Peyer's patch (tissue), 4 donors: ENCODE results near the gene EPHA5.

ENCODE experiments used
- CTCF ChIP-seq, 6 experiments: fragments of 450-650 bp in 4 of 6; fragments of 200-600 bp in 2 of 6; sonication (generic) in 1 of 6; IDR thresholded peaks; one replicate each; pipeline ENCODE4 v1.5.1; 2017 to 2019; ENCODE audit warnings: antibody characterized with exemption in 6 of 6, mild to moderate bottlenecking in 3 of 6, moderate library complexity in 1 of 6
- POLR2A ChIP-seq, 2 donors: fragments of 450-650 bp; IDR thresholded peaks; one replicate each; pipeline ENCODE4 v1.5.1; 2017; ENCODE audit warnings: antibody characterized with exemption in 2 of 2, mild to moderate bottlenecking in 2 of 2, moderate library complexity in 2 of 2

GRCh38 chr4:65599340-65599739 is 70.9 kb downstream of the EPHA5 start:
- no peak for TF ChIP-seq CTCF (IDR thresholded peaks at IDR 0.05)
- TF ChIP-seq POLR2A (IDR thresholded peaks at IDR 0.05) = no peak
